Stimulated activated CD4-positive, alpha-beta T cell treated with anti-CD3 and anti-CD28 coated beads, Interleukin-1b, Interleukin-23, amount 100 ng/mL, for 1 hour (primary cell): ENCODE data around the gene LIN37.
A peak's percentile ranks its signal among the peaks of the same experiment; 100 is the strongest.
"Not testable (repeated sequence)": the region's sequence is repeated elsewhere in the genome, so short reads cannot be mapped to it uniquely, and the experiment has no call there.

Experiments used
- DNase-seq, 2 donors: peaks; one replicate each; pipeline ENCODE4 v3.0.0-alpha.2; 2020; ENCODE audit warnings: low read depth in 2 of 2

LIN37 gene

GRCh38 chr19:35753634-35754369 is 5.4 kb downstream of the LIN37 start:
- DNase-seq = no peak

DNA sequence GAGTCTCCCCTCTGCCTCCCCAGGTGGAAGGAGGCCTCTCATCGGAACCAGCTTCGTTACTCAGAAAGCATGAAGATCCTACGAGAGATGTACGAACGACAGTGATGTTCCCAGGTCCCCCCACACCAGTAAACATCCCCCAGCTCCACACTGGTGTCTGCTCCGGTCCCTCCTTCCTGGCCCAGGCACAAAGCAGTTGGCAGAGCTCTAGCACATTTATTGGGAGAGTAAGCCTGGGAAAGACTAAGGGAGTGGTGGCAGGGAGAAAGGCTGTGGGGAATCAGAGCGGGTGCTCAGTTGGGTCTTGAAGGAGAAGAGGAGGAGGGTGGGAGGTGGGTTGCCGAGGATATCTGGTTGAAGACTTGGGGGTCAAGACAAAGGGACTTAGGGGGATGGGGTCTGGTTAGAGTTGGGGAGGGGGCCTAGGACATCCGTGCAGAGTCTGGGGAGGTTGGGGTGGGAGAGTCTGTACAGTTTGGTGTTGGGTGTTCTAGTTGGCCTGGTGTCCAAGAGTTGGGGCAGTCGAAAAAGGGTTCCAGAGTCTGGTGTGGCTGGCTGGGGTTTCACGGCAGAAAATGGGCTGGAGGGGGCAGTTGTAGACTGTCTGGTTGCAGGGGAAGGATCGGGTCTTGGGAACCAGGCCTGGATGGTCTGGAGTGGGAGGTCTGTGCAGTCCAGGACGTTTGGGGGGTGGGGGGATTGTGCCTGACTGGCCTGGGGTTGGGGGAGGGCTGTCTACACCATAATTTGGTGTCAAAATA is 6.2 kb downstream of the LIN37 start:
- DNase-seq = no peak

- DNase-seq = no peak
These were observed 6.8 kb downstream of the LIN37 start for GRCh38 chr19:35755131-35755549.

DNA sequence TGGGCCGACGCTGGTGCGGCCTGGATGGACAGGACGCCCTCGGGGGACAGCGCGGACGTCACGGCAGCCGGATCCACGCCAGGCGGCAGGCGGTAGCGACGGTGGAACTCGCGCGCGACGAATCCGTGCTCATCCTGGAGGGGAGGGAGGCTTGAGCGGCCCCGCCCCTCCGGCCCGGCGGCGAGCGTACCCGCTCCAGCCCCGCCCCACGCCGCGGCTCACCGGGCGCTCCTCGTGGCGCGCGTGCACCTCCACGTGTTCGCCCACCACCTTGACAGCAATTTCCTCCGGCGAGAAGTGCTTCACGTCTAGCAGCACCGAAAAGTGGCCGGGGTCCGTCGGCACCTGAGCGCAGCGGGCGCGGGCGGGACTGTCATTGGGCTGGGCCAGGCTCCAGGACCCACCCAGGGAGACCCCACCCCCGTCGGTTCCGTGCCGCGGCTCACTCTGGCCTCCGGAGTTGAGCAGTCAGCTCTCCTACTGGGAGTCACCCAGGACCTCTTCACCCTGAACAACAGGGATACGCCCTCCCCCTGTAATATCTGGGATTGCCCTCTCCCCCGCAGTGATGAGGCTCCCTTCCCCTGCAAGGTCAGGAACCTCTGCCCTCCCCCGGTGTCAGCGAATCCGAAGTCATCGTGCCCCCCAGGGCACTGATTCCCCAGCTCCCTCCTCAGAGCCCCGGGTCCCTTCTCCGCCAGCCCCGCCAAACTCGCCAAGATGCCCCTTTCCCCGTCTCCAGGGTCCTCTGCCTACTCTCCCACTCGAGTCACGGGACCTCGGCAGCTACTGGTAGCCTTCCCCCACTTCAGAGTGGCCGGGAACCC is 7.4 kb downstream of the LIN37 start:
- DNase-seq = peak in 1 of 2 donors; percentile 32

- DNase-seq = no peak
These were observed 8.2 kb downstream of the LIN37 start, which contains the start of gene HSPB6 for GRCh38 chr19:35756377-35757230. TSS of gene HSPB6 (minus strand) at chr19:35757029. CDS start at chr19:35757008, 21 bp downstream.

DNA sequence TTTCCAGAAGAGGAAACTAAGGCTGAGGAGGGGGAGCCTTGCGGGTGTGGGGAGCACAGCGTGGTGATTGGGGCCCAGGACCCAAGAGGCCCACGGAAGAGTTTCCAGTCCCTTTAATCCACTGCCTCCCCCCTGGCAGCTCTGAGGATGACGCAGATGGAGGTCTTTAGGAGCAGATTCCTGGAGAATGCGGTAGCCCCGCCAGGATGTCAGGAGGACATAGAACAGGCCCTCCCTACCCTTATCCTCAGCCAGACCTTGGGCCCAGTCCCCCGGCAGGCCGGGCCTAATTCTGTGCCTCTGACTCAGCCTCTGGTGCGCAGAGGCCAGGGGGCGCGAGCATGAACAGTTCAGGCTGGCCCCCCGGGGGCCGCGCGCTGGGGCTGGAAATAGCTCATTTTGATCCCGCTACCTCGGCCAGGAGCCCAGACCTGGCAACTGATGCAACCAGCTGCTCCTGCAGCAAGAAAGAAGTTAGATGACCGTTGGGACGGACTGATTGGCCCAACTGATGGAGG is 8.9 kb downstream of the LIN37 start:
- DNase-seq = no peak

DNA sequence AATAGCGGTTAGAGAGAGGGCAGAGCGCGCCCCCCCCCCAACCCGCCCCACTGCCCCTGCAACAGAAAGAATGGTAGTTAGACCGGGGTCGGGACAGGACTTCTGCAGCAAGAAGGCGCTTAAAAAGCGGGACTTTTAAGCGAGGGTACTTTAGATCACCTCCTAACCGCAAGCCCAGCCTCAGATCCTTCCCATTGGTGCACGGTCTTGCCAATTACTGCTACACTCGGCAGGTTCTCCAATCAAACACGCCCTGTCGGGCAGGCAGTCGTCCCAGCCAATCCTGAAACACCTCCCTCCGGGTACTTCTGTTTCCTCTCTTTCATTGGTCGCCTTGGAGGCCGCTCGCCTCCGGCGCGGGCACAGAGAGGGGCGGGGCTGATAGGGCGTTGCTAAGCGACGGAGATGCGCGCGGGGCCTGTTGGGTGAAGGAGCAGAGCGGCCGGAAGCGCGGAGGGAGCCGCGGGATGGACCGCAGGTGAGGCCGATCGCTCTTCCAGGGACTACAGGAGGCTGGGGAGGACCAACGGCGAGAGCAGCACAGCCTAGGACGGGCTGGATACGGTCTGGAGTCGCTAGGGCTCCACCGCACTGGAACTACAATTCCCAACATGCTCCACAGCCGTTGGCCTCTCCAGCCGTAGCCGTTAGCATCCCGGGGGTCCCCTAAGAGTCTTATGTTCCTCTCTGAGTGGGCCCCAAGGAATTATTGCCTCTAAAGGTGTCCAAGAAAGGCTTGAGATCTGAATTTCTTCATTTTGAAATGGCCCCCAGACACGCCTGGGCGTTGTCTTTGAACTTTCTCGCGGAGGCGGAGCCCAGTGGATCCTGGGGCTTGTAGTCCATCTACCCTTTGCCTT is 9.6 kb downstream of the LIN37 start, which contains the start of gene PROSER3:
Gene PROSER3 (plus strand): TSS at position 428 of the 860 bp plus-strand sequence. CDS start 40 bp downstream, at position 468.
- peak; percentile 93 to 95 for DNase-seq

- DNase-seq = no peak
These were observed 11.3 kb downstream of the LIN37 start for GRCh38 chr19:35759697-35760096.

GRCh38 chr19:35760711-35761349 is 12.5 kb downstream of the LIN37 start:
- no peak for DNase-seq

DNA sequence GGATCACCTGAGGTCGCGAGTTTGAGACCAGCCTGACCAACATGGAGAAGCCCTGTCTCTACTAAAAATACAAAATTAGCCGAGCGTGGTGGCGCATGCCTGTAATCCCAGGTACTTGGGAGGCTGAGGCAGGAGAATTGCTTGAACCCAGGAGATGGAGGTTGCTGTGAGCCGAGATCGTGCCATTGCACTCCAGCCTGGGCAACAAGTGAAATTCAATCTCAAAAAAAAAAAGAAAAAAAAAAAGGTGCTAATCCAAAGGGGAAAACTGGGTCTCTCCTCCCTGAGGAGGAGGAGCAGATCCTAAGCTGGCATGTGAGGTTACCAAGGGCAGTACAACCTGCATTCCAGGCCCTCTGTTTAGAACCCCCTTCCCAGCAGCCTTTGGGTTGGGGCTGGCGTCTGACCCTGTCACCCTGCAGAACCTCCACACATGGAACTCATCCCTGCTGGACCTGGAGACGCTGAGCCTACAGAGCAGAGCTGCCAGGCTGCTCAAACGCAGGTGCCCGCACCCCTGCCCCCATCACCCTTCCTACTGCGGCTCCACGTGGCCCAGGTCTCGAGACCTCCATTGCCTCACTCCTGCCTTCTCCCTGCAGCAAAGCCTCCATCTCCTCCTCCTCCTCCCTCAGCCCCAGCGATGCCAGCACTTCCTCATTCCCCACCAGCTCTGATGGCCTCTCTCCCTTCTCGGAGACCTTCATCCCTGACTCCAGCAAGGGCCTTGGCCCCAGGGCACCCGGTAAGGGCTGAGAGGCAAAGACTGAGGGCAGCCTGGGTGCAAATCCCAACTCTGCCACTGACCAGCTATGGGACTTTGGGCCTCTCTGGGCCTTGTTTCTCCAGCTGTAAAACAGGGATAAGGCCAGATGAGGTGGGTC is 16.3 kb downstream of the LIN37 start:
- DNase-seq = no peak

GRCh38 chr19:35766571-35767104 is 18.3 kb downstream of the LIN37 start:
- no peak for DNase-seq

GRCh38 chr19:35767288-35768081 is 19.1 kb downstream of the LIN37 start:
- no peak for DNase-seq

- DNase-seq = no peak
These were observed 19.7 kb downstream of the LIN37 start for GRCh38 chr19:35768082-35768421.

- DNase-seq = not testable (repeated sequence)
These were observed 24.0 kb downstream of the LIN37 start for GRCh38 chr19:35772362-35772761.

DNA sequence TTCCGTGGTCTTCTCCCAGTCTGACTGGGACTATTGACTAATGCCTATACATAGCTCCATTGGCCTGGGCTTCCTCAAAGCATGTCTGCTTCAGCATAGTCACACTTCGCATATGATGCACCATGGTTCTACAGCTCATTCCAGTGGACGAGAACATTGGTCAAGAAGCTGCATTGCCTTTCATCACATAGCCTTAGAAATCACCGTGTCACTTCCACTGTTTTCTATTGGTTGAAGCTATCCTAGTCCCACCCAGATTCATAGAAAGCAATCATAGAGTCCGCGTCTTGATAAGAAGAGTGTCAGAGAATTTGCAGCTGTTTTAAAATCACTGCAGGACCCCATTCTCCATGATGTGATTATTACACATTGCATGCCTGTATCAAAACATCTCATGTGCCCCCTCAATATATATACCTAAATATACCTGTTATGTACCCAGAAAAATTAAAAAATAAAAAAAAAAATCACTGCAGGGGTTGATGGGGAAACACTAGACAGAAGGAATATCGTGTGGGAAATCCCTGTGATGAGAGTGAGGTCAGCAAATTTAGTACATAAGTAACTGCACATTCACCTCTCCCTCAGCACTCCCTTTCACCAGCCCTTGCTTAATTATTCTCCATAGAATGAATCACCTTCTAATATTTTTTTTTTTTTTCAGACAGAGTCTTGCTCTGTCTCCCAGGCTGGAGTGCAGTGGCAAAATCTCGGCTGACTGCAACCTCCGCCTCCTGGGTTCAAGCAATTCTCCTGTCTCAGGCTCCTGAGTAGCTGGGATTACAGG is 24.8 kb downstream of the LIN37 start:
- DNase-seq = no peak

GRCh38 chr19:35774274-35775045 is 26.1 kb downstream of the LIN37 start:
- no peak for DNase-seq
